DMS79 treated with DMSO at 0.1 percent for 48 hours (cell line): ENCODE results near the gene PTPRE.

ENCODE experiments used
- DNase-seq: peaks from one replicate; lab custom pipeline; 2025; lab: John Stamatoyannopoulos, UW

The PTPRE gene

DNA sequence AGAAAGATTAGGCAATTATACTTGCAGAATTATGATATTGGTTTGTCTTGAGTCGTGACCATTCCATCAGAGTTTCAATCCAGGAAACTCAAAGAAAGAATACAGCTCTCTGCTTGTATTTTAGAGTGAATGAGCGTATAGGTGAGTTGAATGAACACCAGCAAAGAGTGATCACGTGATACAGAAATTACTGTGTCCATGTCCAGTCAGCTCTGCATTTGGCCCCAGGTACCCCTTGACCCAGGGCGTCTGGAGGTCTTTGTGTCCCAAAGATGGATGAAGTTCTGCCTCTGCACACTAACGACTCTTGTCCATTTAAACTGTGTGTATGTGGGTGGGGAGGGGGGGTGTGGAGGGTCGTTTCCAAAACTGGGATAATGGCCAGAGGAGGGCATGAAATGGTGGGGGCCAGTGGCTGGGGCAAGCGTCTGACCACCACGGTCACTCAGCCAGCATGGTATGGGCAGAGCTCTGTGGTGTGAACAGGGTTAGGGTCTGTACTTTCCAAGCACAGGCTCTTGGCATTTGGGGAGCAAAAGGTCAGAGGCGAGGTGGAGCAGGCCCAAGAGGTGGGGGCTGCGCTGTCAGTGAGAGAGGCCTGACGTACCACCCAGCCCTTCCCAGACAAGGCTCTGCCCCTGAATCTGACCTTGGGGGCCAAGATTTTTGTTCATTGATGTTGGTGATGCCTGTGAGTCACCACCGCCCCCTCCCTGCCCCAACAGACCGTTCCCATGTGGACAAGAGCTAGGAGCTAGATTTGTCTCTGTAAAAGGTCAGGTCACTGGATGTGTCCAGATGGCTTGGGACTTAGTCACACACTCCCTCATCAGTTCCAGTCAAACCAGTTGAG lies 1.4 kb downstream of the PTPRE start:
- no peak for DNase-seq

DNA sequence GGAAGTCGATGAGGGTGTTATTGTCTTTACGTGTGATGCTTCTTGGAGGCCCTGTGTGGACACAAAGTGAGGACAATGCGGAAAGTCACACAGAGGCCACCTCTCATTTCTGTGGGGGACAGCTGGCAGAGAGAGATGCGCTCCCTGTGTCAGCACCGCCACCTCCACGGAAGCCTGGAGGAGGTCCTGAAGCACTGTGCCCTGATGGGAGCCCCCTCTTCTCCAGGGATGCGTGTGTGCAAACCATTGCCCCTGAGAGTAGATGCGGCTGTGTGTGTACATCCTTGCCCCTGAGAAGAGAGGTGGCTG lies 2.0 kb downstream of the PTPRE start:
- DNase-seq, result no peak

DNA sequence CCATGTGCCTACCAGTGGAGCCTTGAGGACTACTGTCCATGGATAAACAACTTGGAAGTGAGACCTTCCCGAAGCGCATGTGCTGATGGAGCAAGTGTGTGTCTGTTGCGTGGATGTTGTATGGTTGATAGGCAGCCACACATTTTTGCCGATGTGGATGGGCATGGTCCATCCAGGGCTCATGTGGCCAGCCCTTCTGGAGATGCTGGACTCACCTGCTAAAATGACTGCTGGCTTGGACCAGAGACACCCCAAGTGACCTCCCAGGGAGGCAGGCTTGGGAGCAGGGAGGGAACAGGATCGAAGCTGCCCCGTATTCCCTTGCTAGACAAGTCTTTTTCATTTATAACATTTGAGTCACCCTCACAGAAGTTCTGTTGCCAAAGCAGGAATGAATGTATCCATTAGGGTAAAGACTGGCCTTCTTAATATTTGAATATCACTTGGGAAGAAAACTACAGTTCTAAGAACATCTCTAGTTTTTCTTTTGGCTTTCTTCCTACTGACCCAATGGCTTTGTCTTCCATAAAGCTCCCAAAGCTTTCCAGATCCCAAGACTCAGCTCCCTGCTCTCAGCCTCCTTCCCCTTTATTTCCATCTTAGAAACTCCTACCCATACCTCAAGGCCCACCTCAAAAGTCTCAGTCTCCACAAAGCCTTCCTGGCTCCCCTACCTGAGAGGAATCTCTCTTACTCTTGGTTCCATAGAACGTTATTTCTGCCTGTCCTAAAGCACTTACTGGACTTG lies 3.0 kb downstream of the PTPRE start:
- DNase-seq, result no peak

DNA sequence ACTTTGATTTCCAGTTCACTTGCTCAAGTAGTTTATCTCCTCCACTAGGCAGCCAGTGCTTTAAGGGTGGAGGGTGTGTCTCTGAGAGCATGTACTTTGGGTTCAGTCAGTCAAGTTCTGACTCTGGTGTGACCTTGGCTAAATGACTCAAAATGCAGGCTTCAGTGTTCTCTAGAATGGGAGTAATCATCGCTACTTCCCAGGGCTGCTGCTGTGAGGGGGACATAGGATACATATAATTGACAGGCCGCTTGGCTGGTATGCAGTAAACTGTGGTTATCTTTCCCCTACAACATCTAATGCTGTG lies 3.5 kb downstream of the PTPRE start:
- no peak for DNase-seq

DNA sequence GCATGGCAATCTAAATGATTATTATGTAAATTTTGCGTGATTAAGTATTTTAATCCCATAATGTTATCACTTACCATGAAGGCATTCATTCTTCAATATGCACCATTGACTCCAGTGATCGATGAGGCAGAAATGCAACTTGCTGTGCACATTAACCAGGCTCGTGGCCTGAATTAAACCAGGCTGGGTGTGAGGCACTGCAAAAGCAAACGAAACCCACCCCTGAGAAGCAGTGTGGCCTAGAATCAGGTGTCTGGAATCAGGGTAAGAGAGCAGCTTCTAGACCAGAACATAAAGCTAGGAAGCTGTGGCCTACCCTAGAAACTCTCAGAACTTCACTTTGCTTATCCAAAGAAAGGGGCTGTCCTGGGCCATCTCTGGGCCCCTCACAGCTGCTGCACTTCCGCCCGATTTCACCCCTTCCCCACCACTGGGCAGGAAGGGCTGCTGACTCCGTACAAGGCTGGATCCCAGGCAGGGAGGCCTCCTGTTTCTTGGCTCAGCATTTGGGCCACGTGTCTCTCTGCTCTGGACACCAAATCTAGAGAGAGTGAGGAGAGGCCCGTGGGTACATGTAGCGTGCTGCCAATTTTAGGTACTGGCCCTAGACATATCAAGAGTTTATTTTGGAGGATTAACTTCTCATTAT lies 4.4 kb downstream of the PTPRE start:
- no peak for DNase-seq

DNA sequence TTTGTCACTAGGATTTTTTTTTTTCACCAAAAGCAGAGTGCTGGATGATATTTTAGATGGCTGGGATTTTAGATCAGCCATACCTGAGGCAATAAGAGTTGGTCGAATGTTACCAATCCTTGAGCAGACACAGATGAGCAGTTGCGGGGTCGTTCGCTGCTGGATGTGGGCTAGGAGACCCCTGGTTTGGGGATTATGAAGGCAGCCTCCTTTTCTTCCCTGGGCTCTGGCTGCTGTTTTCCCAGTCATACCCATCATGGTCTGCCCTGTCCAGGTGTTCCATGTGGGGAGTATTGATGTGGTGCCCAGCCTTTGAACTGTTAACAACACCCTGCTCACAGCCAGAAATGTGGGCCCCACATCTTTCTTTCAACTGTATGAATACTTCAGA lies 5.0 kb downstream of the PTPRE start:
- DNase-seq, result no peak

DNA sequence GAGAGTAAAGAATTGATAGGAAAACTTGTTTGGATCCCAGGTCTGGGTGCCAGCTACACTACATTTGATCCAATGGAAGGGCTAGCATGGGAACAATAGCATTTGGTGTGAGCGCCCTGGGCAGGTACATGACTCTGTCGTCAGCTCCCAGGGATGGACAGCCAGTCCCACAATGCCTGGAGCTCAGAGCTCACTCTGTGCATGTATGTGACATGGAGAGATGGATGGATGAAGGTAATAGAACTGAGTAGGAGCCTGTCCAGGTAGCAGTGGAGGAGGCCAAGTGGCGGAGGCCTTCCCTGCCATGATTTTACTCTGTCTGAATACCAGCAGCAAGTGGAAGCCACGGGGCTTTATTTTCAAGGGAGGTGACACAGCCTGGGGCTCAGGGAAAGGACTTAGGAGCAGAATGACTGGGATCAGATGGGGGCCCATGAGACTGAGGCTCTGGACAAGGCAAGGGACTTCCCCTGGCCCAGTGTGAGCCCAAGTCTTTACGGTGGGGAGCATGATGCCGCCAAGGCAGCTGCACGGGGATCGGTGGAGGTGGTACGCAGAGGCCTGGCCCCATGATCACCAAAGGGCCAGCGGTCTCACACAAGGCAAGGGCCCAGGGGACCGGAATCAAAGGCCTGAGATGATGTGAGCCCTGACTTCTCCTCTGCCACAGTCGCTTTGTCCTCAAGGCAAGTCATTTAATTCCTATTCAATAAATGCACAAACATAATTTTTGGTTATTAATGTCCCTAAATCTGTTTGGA lies 5.9 kb downstream of the PTPRE start:
- no peak for DNase-seq

DNA sequence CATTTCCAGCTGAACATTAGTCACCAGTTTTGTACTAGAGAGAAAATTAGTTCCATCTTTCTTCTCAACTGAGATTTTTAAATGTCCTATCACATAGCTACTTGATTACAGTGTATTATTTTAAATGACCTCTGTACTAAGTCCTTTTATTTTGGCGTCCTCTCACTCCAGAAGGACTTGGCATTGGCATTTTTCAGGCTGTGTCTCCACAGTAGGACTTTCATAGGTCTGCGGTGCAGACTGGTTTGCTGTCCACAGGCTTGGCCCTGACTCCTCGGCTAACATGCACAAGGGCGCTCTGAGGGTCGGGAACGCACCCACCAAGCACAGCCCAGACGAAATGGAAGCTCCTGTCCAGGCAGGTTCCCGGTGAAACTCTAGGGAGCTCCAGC lies 6.5 kb downstream of the PTPRE start:
- DNase-seq, result no peak

DNA sequence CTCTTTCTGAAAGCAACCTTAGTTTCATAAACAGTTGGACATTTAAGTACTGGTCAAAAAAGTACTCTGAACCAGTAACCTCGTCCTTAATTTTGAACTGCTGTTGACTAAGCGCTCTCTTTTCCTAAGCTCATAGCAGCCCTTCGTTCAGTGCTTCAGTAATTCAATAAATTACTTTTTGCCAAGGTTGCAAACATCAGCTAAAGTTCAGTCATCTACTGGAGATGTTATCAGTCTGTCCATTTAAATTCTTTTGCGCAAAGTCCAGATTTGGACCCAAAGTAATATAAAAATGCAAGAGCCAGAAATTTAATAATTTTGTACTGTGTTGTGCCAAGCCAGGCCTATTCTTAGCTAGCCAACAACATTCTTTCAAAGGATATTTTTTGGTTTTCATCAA lies 8.4 kb downstream of the PTPRE start:
- no peak for DNase-seq

DNA sequence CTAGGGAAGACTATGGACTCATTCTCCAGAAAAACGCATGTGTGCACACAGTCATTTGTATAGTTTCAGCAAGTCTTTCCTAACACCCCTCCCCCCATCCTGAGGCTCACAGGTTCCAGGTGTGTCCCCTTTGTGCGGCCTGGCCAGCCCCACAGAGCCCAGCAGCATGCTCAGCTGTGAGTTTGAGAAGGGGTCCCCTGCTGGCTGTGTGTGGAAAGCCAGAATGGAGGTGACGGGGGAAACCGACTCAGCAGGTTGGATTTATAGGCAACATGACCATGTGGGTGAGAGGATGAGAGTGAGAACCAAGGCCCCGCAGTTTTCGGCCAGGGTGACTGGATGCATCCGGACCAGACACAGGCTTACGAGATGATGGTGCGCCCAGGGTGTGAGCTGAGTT lies 9.9 kb downstream of the PTPRE start:
- DNase-seq, result no peak

DNA sequence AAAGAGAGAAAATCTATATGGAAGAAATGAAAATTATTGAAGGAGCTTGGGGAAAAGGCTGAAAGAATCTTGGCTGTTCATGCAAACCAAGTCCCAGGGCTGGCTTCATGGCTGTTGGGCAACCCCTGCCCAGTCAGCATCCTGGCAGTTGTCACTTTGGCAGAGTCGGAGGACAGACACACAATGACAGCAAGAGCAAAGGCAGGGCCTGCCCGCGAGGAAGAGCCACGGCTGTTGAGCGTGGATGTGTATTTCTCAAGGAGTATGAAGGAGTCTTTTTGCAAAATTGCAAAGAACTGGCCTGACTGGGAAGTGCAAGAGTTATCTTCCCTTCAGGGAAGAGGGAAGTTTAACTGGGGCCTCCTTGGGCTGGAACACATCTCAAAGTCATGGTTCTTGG lies 11.7 kb downstream of the PTPRE start:
- no peak for DNase-seq

DNA sequence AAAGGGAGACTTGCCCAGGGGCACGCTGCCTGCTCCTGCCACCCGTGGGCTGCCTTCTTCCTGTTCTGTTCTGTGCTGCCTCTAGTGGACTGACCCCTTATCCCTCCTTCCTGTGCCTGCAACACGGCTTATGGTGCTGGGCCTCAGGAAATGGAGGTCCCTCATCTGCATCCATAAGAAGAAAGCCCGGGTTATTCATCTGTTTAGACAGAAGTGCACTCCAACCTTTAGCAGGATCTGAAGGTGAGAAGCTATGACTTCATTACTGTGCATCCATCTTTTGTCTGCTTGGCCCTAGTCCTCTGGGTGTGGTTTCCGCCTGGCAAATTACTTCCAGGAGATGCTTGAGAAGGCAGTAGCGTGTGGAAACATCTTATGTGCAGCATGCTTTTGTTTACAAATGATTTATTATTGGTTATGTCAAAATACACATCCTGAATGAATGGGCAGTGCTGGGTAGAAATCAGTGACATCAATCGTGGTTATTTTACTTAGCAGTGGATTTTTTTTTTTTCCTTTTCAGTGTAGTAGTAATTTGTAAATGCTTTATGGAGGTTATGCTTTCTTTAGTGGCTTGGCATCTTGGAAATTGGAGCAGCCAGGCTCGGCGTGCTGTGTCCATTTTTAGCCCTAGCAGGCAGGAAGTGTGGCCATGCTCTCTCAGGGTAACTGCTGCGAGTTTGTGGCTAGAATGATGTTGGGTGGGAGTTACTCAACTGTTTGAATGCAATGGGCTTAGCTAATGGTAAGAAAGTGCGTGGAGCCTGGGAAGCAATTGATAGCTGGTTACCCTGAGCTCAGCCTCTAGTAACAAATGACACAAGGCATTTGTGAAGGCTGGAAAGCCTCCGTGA lies 12.7 kb downstream of the PTPRE start:
- peak; percentile 27 for DNase-seq

DNA sequence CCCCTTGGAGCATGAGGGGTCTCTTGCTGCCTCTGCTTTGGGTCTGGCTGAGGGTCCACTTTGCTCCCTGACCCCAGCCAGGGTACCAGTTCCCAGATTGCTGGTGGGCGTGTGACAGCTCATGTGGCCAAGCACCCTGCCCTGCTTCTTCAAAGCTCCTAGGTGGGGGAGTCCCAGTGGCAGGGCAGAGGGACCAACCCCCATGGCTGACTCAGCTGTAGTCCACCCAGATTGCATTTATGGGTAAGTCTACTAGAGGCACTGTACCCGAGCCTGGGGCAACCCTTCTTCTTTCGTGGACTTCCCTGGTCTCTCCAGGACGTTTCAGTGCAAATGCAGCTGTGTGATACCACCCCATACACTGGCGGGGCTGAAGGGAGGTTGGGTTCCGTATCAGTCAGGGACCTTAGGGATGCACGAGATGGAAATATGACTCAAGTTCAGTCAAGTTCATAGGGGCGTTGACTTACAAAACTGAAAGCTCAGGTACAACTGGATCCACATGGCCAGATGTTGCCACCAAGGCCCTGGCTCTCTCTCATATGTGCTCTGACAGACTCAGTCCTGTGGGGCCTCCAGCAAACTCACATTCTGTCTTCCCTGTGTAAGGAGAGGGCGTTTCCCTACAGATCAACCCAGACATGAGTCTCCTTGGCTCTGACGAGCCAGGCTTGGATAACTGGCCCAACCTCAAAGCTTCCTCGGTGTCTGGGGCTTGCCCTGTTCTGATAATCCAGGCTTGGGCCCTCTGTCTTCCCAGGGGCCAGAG lies 13.6 kb downstream of the PTPRE start:
- no peak for DNase-seq

DNA sequence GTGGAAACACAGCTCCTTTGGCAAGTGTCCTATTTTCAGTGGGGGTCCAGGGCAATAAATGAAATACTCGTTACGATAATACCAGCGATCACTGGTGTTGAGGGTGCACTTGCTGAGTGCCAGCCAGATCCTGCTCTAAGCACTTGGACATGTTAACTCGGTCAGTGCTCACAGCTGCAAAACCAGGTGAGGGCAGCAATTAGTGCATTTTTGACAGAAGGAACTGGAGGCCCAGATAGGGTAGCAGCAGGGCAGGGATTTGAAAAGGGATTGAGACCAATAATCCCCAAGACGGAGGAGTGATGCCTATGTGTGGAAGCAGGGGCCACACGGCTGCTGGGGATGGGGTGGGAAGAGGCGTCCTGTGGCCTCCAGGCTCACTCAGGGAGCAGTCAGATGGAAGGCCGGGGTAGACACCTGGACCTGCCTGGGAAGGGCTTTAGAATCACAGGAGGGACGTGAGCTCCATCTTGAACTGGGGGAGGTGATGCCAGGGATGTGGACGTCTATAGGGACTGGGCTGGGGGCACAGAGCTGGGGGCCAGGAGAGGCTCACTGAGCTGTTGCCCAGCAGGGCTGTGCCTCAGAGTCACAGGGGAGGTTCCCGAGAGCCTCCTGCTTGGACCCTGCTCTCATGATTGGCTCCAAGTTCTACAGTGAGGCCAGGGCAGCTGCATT lies 14.3 kb downstream of the PTPRE start:
- no peak for DNase-seq

DNA sequence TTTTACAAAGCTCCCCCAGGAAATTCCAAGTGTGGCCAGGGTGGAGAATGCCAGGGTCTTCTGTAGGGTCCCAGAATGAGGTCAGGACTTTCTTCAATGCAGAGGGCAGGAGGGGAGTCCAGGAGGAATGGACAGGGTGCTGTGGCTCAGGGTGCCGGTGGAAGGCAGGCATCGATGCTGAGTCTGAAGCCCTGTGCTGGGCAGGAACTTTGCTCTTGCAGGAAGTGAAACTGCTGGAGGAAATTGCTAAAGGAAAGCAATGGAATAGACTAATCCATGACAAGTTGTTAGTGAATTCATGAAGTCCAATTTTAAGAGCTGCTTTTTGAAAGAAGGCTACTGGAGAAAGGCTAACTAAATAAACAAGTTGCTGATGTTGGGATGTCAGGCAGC lies 14.8 kb downstream of the PTPRE start:
- no peak for DNase-seq

DNA sequence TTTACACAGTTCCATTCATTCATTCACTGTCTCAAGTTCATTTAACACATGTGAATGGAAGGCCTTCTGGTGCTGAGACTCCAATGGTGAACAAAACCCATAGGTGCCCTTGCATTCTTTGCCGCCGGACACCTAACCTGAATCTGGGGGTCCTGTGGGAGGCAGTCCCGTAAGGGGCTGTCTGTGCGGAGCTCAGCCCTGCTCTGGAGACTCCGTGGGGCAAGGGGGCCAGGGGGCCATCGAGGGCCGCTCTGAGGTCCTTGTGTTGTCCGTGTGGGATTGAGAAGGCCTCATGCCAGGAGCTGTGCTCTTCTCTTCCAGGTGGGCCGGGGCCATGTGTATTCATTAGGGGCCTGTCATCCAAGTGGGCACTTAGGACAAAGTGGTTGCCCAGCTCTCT lies 15.3 kb downstream of the PTPRE start:
- no peak for DNase-seq

DNA sequence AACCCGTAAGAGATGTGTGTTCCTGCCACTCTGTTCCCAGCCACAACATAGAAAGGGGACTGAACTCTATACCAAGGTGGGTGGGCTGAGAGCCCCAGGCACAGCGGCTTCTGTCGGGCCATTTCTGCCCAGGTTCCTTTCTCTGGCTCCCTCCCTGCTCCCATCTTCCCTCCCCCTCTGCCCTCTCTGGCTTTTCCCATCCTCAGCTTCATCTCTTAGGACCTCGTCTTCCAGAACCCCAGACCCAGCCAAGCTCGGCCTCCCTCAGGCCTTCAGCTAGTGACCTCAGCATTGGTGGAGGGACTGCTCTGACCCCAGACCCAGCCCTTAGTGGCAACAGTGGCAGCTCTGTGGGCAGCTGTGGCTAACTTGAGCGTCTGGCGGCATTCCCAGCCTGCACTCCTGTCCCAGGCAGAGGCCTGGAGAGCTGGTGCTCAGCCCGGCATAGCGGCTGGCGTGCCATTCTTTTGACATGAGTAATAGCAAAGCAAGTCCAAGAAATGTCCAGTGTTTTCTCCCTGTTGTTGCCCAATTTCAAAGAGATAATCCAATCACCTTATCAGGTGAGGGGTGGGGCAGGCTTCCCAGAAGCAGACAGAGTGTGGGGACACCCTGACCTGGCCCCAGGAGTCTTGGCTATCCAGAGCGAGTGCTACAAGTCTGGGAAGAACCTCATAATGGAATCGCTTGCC lies 15.9 kb downstream of the PTPRE start:
- no peak for DNase-seq

DNA sequence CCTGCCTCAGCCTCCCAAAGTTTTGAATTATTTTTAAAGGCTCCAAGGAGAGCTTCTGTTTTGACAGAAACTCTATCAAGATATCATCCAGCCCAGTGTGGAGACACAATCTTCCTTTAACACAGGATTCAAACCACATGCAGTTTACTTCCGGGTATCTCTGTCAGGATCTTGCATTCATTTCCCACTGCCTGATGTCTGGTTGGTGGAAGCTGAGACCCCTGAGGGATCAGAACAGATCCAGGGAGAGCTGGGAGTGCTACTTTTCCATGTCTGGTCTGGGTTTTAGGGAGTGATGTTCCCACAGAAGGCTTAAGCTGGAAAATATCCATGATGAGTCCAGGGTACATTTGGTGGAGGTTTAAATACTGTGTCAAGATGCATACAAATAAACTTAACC lies 16.7 kb downstream of the PTPRE start:
- no peak for DNase-seq

DNA sequence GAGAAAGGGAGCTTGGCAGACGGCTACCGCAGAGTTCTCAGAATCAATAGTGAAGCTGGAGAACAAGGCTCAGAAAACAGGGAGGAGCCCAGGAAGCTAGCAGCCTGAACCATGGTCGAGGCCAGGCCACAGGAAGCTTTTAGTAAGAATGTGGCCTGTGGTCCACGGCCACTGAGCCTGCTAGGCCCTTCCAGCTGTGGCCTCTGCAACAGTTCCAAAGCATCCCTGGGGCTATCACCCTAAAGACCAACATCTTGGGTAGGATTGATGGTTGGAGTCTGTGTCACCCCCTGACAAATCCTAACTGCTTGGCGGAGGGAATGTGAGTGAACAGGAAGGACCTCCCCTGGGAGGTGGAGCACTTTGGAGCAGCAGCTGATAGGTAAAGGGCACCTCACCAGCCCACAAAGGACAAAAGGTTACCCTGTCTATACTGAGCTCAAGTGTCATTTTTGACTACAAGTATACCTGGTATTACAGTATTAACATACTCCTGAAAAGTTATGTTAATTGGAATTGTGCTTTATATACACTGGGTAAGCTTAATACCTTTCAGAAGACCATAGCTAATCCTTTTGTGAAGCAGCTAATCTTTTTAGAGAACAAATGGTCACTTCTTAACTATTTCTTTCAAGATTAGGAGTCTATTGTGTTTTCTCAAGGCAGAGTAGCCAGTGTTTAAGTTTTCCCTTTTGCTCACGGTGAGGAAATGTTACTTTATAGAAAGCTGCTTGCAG lies 18.7 kb downstream of the PTPRE start:
- no peak for DNase-seq
